NOMO-1 (cell line): Measurements from ENCODE around the gene RAP2A.

Source experiments
- DNase-seq, 2 experiments: peaks; one replicate each; lab custom pipeline; 2025; ENCODE audit not compliant: unreplicated experiment in 2 of 2; lab: John Stamatoyannopoulos, UW

RAP2A gene

GRCh38 chr13:97422118-97423054 lies 11.6 kb upstream of the RAP2A start:
- no peak for DNase-seq

DNA sequence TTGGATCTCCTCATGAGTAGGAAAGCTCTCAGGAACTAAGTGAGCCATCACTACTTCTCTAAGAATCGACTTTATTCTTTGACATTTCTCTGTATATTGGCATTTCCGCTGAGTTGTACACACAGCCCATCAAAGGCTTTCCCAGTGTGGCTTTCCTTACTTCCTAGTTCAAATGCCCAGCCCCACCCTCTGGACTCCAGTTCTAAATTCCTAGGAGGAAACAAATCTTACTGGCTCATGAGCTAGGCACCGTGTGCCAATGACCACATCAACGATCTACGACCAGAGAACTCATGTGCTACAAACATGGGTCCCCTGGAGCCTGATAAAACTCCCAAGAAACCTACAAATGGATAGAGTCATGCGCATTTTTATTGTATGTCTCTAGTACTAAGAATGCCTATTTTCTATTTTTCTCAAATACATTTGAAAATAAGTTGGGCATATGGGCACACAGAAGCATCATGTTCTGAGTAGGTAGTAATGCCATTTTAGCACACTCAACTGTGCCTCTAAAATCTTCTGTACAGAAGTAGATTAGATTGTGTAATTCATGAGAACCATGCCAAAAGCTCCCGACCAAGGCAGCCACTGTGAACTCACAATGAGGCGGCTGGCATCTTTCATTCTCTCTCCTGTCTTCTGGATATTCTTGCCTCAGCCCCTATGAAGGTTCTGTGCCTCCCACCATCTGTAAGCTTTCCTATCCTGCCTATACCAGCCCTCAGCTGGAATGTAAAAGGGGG lies 10.5 kb upstream of the RAP2A start:
- DNase-seq: no peak

GRCh38 chr13:97425590-97425989 lies 8.4 kb upstream of the RAP2A start:
- DNase-seq: no peak

DNA sequence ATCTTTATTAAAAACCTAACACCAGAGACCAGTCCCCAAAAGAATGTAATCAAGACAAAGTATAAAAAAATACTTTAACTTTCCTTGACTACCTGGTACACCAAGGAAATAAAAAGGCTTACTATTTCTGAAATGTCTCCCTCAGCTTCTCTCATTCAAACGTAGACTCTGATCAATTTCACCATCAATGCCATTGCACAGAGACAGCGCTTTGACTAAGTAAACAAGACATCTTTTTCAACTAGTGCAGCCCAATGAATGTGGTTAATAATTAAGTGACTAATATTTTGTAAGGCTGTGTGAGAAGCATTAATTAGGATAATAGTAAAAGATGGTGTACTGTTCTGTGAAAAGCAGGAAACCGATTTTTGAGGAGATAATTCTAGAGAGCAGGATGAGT lies 7.3 kb upstream of the RAP2A start:
- DNase-seq: no peak

DNA sequence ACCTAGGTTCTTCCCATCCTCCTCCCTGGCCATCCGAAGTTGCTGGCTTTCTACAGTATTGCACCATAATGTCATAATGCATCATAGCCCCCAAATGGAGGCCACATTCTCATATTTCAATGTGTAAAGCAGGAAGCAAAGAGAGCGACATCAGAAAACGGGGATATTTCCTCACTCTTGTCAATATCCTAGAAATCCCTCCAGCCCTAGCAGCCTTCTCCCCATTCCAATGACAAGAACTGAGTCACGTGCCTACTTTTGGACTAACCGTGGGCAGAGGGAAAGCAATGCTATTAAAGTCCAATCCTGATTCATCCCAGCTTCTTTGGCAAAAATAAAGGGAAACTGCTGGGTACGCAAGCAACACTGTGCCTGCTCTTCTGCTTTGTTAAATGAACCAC lies 4.3 kb upstream of the RAP2A start:
- peak in 1 of 2 experiments; percentile 16 for DNase-seq

- DNase-seq: no peak
Observed at GRCh38 chr13:97430296-97430695, 3.7 kb upstream of the RAP2A start.

DNA sequence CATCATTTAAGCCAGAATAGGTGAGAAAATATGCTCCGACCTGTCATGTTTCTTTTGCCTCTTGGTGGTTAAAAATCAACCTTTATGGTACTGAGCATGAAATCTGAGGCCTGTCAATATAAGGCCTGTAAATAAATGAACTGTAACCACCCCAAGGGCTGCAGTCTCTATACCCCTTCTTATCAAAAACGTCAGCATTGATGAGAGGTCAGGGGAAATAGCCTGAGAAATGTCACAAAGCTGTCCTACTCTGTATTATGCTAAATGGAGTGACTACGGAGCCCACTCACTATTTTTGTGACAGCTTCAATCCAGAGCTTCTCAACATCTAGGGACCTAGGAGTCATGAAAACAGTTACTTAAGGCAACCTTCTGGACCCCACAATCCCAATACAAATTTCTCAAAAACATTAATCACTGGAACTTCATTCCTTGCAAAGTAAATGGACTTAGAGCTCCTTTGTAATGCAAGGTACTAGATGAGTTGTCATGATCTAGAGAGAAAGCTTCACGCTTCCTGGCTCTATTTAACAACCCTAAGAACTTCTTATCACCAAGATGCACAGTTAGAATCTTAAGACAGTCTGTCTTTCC lies 2.7 kb upstream of the RAP2A start:
- no peak for DNase-seq

GRCh38 chr13:97432232-97432916 lies 1.6 kb upstream of the RAP2A start:
- DNase-seq: peak in 1 of 2 experiments; percentile 10

- DNase-seq: peak; percentile 99
Observed at GRCh38 chr13:97432917-97433726, 847 bp upstream of the RAP2A start.

DNA sequence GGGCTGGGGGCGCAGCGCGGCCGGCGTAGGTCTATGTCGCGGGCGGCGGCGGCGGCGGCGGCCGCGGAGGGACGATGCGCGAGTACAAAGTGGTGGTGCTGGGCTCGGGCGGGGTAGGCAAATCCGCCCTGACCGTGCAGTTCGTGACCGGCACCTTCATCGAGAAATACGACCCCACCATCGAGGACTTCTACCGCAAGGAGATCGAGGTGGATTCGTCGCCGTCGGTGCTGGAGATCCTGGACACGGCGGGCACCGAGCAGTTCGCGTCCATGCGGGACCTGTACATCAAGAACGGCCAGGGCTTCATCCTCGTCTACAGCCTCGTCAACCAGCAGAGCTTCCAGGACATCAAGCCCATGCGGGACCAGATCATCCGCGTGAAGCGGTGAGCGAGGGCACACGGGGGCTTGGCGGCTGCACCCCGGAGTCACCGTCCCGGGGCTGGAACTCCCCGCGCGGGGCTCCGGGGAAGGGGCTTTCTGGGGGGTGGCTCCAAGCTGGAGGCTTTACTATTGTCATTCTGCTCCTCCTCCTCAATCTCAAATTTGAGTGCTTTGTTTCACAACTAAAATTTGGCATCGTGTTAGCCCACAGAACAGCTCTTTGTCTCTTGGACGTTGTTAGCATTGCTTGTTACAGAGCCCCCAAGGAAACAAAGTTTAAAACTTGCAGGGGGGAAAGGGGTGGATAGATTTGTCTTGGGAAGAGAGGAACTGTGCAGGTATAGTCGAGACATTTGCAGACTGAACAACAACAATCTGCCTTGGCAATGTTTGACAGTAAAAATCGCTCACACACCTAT lies 630 bp downstream of the RAP2A start:
- peak in 1 of 2 experiments; percentile 15 for DNase-seq

DNA sequence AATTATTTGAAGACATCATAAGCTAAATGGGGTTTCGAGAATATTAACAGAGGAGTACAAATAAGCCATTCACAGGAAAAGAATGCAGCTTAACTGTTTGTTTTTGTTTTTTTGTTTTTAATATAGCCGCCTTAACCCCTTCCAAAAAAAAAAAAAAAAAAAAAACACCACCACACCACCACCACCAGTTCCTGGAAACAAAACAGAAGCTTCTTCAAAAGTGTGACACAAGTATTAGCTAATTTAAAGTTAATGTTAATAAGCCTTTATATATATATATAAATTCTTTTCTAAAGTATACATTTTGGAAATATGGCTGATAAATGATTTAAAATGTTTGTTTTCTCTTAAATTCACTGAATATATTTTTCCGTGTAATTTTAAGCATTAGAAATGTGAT lies 1.4 kb downstream of the RAP2A start:
- DNase-seq: no peak

DNA sequence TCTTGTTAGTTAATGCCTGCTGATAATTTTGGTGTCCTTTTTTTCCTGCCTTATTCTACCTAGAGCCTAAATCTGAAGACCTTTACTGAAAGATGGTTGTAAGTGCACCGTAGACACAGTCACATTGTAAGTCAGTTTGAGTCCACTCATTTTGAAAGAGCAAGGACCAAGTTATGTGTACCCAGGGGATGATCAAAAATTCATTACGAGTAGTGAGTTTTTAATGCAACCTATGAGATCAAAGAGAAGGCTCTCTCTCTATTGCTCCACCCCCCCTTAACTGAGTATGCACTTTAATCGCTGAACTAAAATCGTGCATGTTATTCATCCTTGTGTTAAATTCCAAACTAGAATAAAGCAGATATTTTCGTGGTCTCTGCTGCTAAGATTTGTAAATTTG lies 1.8 kb downstream of the RAP2A start:
- DNase-seq: no peak

- no peak for DNase-seq
Observed at GRCh38 chr13:97436845-97437244, 2.9 kb downstream of the RAP2A start.

DNA sequence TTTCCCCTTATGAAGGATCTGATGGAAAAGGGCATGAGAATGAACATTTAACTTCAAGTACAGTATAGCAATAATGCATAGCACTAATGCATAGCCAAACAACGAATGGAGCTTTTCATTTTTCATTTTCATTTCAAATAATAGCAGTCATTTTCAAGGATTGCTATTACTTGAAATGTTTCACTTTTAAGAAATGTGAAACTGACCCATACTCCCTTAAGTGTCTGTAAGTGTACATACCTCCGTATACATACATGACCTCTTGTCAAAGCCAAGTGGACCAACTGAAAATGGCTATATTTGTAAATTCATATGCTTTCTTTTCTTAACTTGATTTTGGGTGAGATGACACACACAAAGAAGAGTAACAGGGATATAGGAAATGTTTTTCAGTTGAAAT lies 3.8 kb downstream of the RAP2A start:
- no peak for DNase-seq

GRCh38 chr13:97438856-97439595 lies 5.1 kb downstream of the RAP2A start:
- DNase-seq: no peak

GRCh38 chr13:97440598-97441170 lies 6.7 kb downstream of the RAP2A start:
- no peak for DNase-seq

DNA sequence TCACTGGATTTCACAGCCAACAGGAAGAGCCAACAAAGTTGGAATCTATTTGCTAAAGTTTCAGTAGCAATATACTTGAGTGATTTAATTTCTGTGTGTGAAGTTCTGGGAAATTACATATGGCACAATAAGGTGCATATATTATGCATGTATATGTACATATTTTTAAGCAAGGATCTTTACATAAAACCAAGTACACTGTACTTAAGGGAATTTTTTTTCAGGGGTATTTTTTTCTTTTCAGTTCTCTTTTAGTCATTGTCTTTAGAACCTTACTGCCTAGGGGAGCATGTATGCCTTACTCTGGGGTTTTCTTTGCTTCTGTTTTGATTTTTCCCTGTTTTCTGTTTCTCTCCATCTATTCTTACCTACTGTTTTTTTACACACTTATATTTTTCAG lies 7.4 kb downstream of the RAP2A start:
- no peak for DNase-seq

DNA sequence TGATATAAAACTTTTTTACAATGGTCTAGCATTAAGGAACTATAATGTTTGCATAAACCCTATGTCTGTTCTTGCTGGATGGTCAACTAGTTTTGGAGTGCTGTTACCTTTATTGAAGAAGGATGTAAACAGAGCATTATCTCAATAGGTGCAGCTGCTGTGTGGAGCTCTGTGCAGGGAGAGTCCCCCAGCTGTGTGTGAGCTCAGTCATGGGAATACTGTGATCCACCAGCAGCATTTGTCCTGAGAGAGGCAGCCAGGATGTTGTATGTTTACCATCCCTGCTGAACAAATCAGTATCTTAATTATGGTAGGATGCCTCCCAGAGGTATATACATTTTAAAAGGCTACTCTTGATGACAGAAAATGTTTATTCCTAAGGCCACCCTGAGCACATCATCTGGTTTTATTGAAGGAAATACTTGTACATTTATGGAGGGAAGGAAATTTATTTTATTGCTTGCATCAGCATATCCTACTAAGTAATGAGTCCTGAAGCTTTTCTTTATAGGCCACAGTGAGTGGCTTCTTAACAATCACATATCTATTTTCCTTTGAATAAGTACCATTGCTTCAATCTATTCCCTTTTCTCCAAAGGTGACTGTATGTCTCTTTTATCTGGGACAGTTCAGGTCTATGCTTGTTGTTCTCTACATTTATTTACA lies 11.7 kb downstream of the RAP2A start:
- DNase-seq: no peak
